NCI-H69 (cell line): ENCODE results near the gene POLL.

Experiments
- DNase-seq: peaks from one replicate; lab custom pipeline; 2025; lab: John Stamatoyannopoulos, UW

Gene POLL

DNA sequence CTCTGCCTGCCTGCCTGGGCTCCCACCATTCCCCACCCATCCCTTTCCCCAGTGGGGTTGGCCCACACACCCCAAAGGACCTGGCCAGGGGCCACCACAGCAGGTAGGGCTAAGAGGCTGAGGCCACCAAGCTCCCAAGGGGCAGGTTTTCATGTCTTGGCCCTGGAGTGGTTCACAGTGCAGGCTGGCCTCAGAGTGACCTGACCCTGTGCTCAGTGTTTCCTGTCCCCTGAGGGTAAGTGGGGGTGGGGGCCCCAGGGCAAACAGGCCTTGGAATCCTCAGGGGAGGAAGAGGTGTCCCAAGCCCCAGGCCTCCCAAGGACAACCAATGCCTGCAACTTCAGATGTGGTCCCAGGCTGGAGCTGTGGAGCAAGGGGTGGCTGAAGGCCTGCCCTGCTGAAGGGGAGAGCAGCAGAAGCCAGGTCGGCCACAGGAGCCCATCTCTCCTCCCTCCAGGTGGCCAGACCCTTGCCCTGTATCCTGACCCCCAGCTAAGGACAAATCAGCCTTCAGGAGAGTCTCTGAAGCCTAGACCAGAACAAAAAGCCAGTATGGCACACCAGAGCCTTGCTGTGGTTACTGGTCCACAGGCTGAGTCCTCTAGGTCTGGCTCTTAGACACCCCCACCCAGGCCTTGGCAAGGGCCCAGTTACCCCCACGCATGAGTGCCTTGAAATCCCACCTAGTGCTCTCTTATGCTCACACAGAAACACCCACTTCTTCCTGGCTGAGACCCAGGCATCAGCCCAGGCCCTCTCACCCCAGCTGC is 27.6 kb downstream of the POLL start:
- DNase-seq, result peak; percentile 87

DNA sequence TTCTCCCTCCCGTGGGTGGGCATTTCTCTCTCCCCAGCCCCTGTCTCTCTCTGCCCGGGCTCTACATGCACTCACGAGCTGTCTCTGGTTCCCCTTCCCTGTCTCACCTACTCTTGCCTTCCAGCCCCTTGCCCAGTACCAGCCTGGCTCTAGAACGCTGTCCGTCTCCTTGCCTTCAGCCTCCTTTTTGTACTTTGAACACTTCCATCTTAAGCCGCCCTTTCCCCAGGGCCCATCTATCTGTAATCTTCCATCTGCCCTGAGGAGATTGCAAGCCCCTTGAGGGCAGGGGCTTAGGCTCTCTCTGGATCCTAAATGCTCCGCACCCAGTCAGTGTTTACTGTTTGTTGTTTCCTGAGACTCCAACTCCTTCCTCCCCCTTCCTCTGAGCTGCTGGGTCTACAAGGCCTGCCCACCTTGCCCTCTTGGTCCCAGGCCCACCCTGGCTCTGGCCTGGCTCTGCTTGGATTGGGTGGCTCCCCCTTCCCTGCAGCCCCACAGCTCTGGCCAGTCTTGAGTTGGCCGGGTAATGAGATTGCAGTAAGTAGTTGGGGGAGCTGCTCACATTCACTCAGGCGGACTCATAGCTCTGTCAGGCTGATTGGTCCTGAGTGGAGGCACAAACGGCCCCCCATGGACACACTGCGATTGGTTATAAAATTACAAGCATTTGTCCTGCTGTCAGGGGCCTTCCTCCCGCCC is 28.3 kb downstream of the POLL start:
- peak; percentile 33 for DNase-seq

DNA sequence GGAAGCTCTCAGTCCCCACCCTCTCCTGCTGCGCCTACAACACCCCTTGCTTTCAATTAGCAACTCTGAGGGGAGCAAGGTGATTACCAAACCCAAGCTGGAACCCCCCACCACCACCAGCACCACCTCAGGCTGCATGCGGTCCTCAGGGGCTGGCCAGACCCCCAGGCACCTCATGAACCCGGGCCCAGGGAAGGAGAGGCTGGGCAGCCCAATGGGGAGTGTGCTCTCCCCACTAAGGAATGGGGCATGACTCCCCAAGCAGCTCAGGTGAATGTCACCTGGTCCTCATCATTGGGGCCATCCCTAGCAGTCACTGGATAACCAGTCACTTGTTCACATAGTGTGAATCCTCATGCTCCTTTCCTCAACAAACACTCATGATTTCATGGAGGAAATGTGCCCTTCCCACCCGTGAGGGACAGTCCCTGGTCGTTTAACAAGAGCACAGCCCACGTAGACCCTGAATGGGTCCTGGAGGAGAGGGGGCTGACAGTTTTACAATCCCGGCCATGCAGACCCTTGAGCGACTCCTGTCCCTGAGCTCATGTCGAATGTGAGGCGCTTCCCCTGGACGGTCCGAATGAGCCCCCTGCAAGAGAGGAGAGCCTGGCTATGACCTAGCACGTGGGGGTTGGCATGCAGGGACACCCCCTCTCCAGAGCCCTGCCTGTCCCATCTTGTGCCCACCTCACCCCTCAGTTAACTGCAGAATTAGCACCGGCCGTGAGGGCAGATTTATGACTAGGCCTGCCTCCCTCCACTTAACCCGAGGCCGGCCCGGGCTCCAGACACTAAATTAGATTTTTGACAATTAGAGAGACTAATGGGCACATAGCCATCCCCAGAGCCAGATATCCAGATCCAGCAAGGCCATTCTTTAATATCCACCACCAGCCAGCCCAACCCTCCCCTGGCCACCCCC is 29.1 kb downstream of the POLL start:
- peak; percentile 27 for DNase-seq

DNA sequence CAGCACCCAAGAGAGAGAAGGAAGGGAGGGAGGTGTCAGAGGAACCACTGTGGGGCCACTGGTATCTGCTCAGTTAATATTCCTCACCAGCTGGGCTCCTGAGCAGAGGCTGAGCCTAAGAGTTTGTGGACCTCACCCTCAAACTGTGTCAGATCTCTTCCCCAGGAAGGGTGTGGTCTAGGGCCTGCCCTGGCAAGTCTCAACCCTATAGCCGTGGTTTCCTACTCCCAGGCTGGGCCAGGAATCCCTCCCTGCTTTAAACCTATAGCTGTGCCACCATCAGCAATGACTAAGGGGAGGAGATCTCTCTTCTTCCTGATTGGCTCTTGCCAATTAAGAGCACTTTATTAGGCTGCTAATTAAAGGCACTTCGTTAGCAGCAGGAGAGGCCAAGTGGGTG is 29.9 kb downstream of the POLL start:
- DNase-seq, result peak; percentile 47

DNA sequence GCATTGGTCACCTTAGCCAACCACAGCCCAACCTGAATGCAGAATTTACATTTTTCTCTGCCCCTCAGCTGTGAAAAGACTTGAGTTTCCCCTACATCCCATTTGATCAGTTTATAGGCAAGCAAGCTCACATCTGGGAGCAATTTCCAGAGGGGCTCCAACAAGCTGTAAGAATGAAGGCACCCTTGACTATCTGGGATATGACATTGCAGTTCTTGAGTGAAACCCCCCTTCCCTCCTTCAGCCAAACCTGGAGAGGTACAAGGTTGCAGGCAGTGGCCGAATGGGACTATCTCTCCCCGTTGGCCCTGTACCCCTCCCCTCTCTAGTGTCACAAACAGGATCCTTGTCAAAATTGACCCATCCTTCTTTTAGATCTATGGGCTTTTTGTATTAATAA is 30.5 kb downstream of the POLL start:
- no peak for DNase-seq

DNA sequence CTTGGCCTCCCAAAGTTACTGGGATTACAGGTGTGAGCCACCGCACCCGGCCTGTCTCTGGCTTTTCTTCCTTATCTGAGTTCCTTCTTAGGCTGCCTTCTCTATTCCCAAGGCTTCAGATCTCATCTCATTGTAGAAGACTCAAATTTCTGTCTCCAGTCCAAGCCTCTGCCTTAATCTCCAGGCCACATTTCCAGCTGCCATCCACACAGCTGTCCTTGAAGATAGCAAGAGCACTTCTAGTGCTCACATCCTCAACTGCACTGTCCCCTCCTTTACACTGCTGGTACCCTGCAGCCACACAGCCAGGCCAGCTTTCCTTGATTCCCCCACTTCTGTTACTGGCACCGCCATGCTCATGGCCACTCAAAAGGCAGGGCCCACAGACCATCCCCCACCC is 35.6 kb downstream of the POLL start:
- no peak for DNase-seq

DNA sequence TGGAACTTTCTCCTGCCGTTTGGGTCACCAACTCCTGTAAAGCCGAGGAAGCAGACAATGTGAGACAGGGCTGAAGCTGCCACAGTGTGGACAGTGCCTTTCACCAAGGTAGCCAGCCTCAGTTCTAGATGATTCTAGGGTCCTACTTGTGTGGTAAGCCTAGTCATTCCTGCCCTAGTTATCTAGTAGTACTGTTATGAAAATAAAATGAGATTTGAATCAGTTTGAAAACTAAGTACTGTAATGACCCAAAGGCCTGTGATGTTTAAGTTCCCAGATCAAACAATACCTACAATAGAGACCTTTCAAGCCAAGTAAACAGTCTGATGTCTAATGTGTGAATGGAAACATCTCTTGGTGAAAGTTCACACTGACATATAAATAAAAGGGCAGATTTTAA is 37.1 kb downstream of the POLL start:
- no peak for DNase-seq

DNA sequence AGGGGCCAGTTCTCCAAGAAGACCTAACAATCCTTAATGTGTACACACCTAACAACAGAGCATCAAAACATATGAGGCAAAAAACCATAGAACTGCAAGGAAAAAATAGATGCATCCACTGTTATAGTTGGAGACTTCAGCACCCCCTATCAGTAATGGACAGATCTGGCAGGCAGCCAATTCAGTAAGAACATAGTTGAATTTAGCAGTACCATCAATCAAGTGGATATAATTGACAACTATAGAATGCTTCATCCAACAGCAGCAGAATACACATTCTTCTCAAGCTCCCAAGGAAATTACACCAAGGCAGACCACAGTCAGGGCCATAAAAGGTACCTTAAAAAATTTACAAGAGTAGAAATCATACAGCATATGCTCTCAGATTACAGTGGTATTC is 42.2 kb downstream of the POLL start:
- DNase-seq, result peak; percentile 64

DNA sequence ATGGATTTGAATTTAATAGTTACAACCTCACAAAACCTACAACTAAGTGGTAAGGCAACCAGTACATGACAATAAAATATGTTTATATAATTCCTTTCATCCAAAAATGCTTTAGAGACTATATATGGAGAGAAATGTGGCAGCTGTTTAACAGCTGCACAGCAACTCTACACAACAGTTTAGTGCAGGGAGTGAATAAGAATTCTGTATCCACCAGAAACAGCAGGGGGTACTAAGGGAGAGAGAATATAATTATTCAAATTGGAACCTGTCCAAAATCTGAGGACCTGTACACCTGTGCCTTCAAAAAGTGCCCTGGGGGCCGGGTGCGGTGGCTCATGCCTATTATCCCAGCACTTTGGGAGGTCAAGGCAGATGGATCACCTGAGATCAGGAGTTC is 49.6 kb downstream of the POLL start:
- DNase-seq, result peak; percentile 90

DNA sequence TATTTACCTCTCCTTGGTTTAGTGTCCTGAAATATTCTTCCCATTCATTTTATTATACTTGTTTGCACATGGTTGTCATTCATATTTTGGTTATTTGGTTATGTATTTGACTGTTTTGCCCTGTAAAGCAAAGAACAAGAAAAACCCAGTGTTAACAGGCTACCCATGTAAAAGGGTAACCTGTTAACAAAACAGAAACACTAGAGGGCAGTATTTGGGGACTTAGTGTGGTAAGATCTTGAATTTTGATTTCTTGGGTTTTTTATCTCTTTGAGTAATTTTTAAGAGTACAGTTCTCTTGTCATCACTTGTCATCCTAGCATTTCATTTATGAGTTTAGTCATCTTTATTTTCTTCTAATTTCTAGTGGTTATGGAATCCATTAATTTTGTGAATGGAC is 51.3 kb downstream of the POLL start:
- DNase-seq, result peak; percentile 63

DNA sequence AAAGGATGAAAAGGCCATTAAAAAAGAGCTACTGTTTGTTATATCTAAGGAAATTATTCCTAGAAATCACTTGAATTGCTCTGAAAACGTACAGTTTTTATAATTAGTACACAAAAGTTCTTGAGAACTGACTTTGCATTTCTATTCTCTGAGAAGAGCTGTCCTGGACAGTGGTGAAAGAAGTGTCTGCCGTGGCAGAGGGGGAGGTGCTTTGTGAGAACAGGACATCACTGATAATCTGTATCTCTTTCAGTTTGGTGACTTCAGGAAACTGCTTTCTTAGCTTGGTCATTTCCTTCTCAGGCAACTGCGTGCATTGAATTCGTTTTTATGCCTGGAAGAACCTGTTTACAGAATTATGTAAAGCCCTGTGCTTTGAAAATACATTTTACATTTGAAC is 52.1 kb downstream of the POLL start:
- DNase-seq, result peak; percentile 3

DNA sequence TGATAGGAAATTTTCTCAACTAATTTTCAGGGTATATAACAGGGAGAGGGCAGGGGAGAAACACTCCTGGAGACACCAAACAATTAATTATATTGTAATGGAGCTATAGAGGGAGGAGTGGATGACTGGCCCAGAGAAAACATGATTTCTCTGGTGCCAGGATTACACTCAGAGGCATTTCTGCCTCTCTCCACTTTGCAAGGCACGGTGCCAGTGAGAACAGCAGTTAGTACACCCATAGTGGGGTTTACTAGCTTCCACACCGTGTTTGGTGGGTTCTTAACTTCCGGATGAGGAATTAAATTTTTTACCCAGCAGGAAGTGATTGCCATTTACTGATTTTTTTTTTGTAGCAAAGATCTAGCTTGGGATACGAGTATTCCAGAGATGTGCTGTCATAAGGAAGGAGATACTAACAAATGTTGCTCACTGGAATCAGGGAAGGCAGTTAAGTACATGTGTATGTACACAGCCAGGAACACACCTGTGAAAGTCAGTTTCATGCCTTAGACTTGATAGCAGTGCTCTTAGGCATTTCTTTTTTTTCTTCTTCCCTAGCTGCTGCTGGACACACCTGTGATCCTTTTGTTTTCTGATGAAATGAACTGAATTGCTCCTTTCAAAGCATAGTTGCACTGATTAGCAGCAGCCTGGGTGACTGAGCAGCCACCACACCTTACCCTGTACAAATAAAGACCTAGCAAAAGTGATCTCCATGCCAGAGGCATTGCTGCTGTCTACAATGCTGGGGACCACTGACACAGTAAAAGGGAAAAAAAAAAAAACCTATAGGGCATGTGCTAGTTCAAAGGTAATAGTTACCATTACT is 58.1 kb downstream of the POLL start:
- peak; percentile 72 for DNase-seq

DNA sequence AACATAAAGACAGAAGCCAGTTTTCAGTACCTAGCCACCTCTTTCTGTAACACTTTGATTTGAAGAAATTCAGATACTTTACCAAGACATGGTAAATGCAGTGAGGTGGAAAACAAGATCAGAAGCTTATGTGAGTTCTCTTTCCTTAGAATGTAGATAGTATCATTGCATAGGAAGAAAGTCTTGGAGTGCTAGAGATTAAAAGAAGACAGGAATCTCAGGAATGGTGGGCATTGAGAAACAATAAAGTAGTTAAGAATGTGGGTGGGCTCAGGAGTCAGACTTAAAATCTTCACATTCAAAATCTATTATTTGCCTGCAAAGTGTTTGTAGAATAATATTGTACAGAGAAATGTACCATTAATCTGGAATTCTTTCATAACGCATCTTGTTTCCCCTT is 58.9 kb downstream of the POLL start:
- no peak for DNase-seq
